Activated CD8-positive, alpha-beta memory T cell treated with anti-CD3 and anti-CD28 coated beads, Interleukin-2, amount 50 U/mL, for 48 hours (primary cell): Measurements from ENCODE around the gene AKAP11.

Source experiments
- DNase-seq: peaks from one replicate; pipeline ENCODE4 v3.0.0-alpha.2; 2020

Gene AKAP11

GRCh38 chr13:42274386-42275097 is 2.6 kb downstream of the AKAP11 start:
- DNase-seq, result no peak

- no peak for DNase-seq
These were observed 3.1 kb downstream of the AKAP11 start for GRCh38 chr13:42275098-42275471.

- DNase-seq, result no peak
These were observed 3.6 kb downstream of the AKAP11 start for GRCh38 chr13:42275506-42275905.

- DNase-seq, result no peak
These were observed 4.7 kb downstream of the AKAP11 start for GRCh38 chr13:42276683-42277082.

GRCh38 chr13:42277618-42278276 is 5.8 kb downstream of the AKAP11 start:
- no peak for DNase-seq

GRCh38 chr13:42279080-42279479 is 7.1 kb downstream of the AKAP11 start:
- DNase-seq, result no peak

- DNase-seq, result no peak
These were observed 8.0 kb downstream of the AKAP11 start for GRCh38 chr13:42279986-42280385.

GRCh38 chr13:42280537-42280936 is 8.6 kb downstream of the AKAP11 start:
- DNase-seq, result no peak

- DNase-seq, result no peak
These were observed 11.6 kb downstream of the AKAP11 start for GRCh38 chr13:42283574-42283973.

GRCh38 chr13:42284068-42284467 is 12.1 kb downstream of the AKAP11 start:
- no peak for DNase-seq

GRCh38 chr13:42298392-42298791 is 26.4 kb downstream of the AKAP11 start:
- DNase-seq, result no peak

- no peak for DNase-seq
These were observed 33.6 kb downstream of the AKAP11 start for GRCh38 chr13:42305503-42305902.

GRCh38 chr13:42307461-42307860 is 35.5 kb downstream of the AKAP11 start:
- DNase-seq, result no peak

GRCh38 chr13:42312817-42313431 is 41.0 kb downstream of the AKAP11 start:
- no peak for DNase-seq

- DNase-seq, result no peak
These were observed 46.6 kb downstream of the AKAP11 start for GRCh38 chr13:42318570-42318969.

GRCh38 chr13:42320375-42320787 is 48.4 kb downstream of the AKAP11 start:
- no peak for DNase-seq

- no peak for DNase-seq
These were observed 50.9 kb downstream of the AKAP11 start for GRCh38 chr13:42322806-42323205.

- DNase-seq, result no peak
These were observed 52.8 kb downstream of the AKAP11 start for GRCh38 chr13:42324704-42325103.

- DNase-seq, result no peak
These were observed 55.8 kb downstream of the AKAP11 start for GRCh38 chr13:42327725-42328124.

GRCh38 chr13:42328672-42329071 is 56.7 kb downstream of the AKAP11 start:
- DNase-seq, result no peak

GRCh38 chr13:42329239-42329638 is 57.3 kb downstream of the AKAP11 start:
- DNase-seq, result no peak

GRCh38 chr13:42331009-42331408 is 59.1 kb downstream of the AKAP11 start:
- DNase-seq, result no peak

- no peak for DNase-seq
These were observed 61.8 kb downstream of the AKAP11 start for GRCh38 chr13:42333613-42334328.

- no peak for DNase-seq
These were observed 62.4 kb downstream of the AKAP11 start for GRCh38 chr13:42334329-42334706.
